ENCODE results near the gene ICA1. TPM values are rescaled to one million over a fixed set of nuclear protein-coding genes. Genes with fewer than 3 reads are reported as not detected.

Gene ICA1
- total and polyA plus RNA-seq, 2 experiments from 2014 or later = 45.2 to 83.7 TPM

- TF ChIP-seq REST (IDR thresholded peaks at IDR 0.05; ENCODE audit: unreplicated experiment) (no peak), JUNB (IDR thresholded peaks at IDR 0.05; ENCODE audit: unreplicated experiment) (no peak), ETS1 (IDR thresholded peaks at IDR 0.05) (no peak)
Measured at GRCh38 chr7:8229927-8230326, 32.0 kb downstream of the ICA1 start (continued).

GRCh38 chr7:8228766-8229674 is 32.9 kb downstream of the ICA1 start:
- H3K4me1 ChIP-seq (ENCODE audit: insufficient read depth) = no peaks in the 10 kb centered on the region
- H3K4me2 ChIP-seq = no peak overlapping the region
- H2AFZ ChIP-seq = no peak overlapping the region
- H3K27me3 Mint-ChIP-seq (ENCODE audit: insufficient read depth, low read depth, poor library complexity) = peaks cover under 1% of the 10 kb centered on the region
- H3K9me3 Mint-ChIP-seq = no peaks in the 10 kb centered on the region
- no peak overlapping the region for H3K4me3 Mint-ChIP-seq
- H3K36me3 Mint-ChIP-seq (ENCODE audit: low read depth) = peaks cover 4% of the 10 kb centered on the region; the same call in 2 of the 3 replicates
- H3F3A ChIP-seq (replicated peaks; ENCODE audit: low read depth) = no peaks in the 10 kb centered on the region
- ATAC-seq = no peak
- peaks cover 2% of the 10 kb centered on the region; the same call in 1 of the 3 replicates for H3K4me1 Mint-ChIP-seq
- no peak overlapping the region for H3K27ac Mint-ChIP-seq
- H3K4me3 ChIP-seq = no peak overlapping the region
- H3K27ac ChIP-seq (ENCODE audit: low read depth) = no peak overlapping the region
- H3K36me3 ChIP-seq (ENCODE audit: insufficient read depth) = no peaks in the 10 kb centered on the region; the same call in 1 of the 2 replicates
- H3K27me3 ChIP-seq (ENCODE audit: insufficient read depth) = no peaks in the 10 kb centered on the region
- no peaks in the 10 kb centered on the region for H3K79me2 ChIP-seq (replicated peaks; ENCODE audit: insufficient read depth)
- DNase-seq (ENCODE audit: low spot score) = no peak
- no peaks in the 10 kb centered on the region for H3K9me2 ChIP-seq (ENCODE audit: insufficient read depth)
- H4K20me1 ChIP-seq (replicated peaks; ENCODE audit: insufficient read depth) = no peaks in the 10 kb centered on the region
- TF ChIP-seq REST (IDR thresholded peaks at IDR 0.05; ENCODE audit: unreplicated experiment) = no peak
- no peak for TF ChIP-seq POLR2AphosphoS5 (IDR thresholded peaks at IDR 0.05; ENCODE audit: low read depth)
- no peak for TF ChIP-seq STAT1 (IDR thresholded peaks at IDR 0.05; ENCODE audit: unreplicated experiment)
- TF ChIP-seq EZH2phosphoT487 (IDR thresholded peaks at IDR 0.05; ENCODE audit: unreplicated experiment) = no peak
- TF ChIP-seq CREB1 (CRISPR knock-in tag; IDR thresholded peaks at IDR 0.05; ENCODE audit: low read depth) = no peak
- no peak for TF ChIP-seq ZNF114 (CRISPR knock-in tag; IDR thresholded peaks at IDR 0.05)
- TF ChIP-seq ZNF331 (CRISPR knock-in tag; IDR thresholded peaks at IDR 0.05; ENCODE audit: low read depth) = no peak
- TF ChIP-seq NANOG (IDR thresholded peaks at IDR 0.05; ENCODE audit: borderline replicate concordance) = no peak
- TF ChIP-seq ETS1 (IDR thresholded peaks at IDR 0.05) = no peak
- TF ChIP-seq CTCF (conservative IDR thresholded peaks at IDR 0.05; ENCODE audit: low read depth in 2 of 2) = no peak
